HG02885 (cell line): ENCODE results near the gene EEF1A2.

Experiments
- ATAC-seq: cut with Tn5 transposase; IDR thresholded peaks from one replicate; pipeline ENCODE4 v1.9.1; 2021; ENCODE audit warnings: mild to moderate bottlenecking; ENCODE audit not compliant: unreplicated experiment, poor library complexity

EEF1A2 gene

GRCh38 chr20:63457737-63458136, 41.1 kb downstream of the EEF1A2 start:
- no peak for ATAC-seq

GRCh38 chr20:63456429-63457284, 42.2 kb downstream of the EEF1A2 start:
- no peak for ATAC-seq

- ATAC-seq = no peak
These were observed 43.4 kb downstream of the EEF1A2 start for GRCh38 chr20:63455568-63455859.

GRCh38 chr20:63454731-63455567, 43.9 kb downstream of the EEF1A2 start:
- ATAC-seq = no peak

GRCh38 chr20:63452821-63453523, 45.9 kb downstream of the EEF1A2 start:
- no peak for ATAC-seq

- no peak for ATAC-seq
These were observed 46.5 kb downstream of the EEF1A2 start for GRCh38 chr20:63452341-63452740.

- ATAC-seq = no peak
These were observed 47.1 kb downstream of the EEF1A2 start for GRCh38 chr20:63451821-63452220.

GRCh38 chr20:63449796-63450730, 48.8 kb downstream of the EEF1A2 start:
- ATAC-seq = no peak

GRCh38 chr20:63449025-63449424, 49.9 kb downstream of the EEF1A2 start:
- ATAC-seq = no peak

- ATAC-seq = no peak
These were observed 50.9 kb downstream of the EEF1A2 start for GRCh38 chr20:63448031-63448430.

- no peak for ATAC-seq
These were observed 51.6 kb downstream of the EEF1A2 start for GRCh38 chr20:63447320-63447719.

GRCh38 chr20:63446216-63447024, 52.5 kb downstream of the EEF1A2 start:
- no peak for ATAC-seq

GRCh38 chr20:63445075-63445734, 53.7 kb downstream of the EEF1A2 start:
- no peak for ATAC-seq

GRCh38 chr20:63444548-63444947, 54.3 kb downstream of the EEF1A2 start:
- no peak for ATAC-seq

GRCh38 chr20:63443606-63444395, 55.1 kb downstream of the EEF1A2 start:
- no peak for ATAC-seq

- no peak for ATAC-seq
These were observed 56.8 kb downstream of the EEF1A2 start for GRCh38 chr20:63442100-63442493.

GRCh38 chr20:63441136-63442099, 57.5 kb downstream of the EEF1A2 start:
- ATAC-seq = no peak
